Placental pericyte (primary cell): ENCODE measurements around the gene RBP5. TPM values are rescaled to one million over a fixed set of nuclear protein-coding genes. Genes with fewer than 3 reads are reported as not detected.

Experiments
- small RNA-seq: library from RNA; depleted of rRNA; stranded (forward); fragments of <200 nt; gene quantifications from one replicate; pipeline ENCODE3, GENCODE V24; 2012; ENCODE audit warnings: low replicate concordance
- total RNA-seq: library from RNA; depleted of rRNA; stranded (reverse); fragments of >200 nt; gene quantifications from 2 replicates; pipeline ENCODE4 v1.2.3, GENCODE V29; 2012

Gene RBP5, protein sequence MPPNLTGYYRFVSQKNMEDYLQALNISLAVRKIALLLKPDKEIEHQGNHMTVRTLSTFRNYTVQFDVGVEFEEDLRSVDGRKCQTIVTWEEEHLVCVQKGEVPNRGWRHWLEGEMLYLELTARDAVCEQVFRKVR
- not detected in 2 replicates for total RNA-seq

DNA sequence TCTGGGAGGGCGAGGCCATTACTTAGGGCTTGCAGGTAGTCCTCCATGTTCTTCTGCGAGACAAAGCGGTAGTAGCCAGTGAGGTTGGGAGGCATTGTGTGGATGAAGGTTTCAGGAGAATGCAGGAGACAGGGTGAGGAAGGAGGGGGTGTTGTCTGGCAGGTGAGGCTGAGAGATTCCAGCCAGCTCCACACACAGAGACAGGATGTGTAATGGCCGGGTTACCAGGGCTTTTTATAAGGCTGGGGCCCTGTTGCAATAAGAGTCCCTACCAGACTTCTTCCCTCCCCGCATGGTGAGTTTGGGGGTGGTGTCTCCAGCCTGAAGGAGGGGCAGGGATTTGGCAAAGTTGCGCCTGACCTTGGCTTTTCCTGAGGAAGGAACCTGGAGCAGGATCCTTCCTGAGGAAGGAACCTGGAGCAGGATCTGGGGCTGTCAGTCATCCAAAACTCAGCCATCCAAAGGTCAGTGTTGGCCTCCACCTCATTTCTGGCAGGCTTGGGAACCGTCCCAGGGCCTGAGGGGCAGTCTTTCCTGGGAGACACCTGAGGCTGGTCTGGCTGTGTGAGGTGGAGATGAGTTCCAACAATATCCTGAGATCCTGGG is at the start of gene RBP5:
TSS of gene RBP5 (minus strand) at position 209 of the 606 bp plus-strand sequence. CDS start at position 95, 114 bp downstream.

GRCh38 chr12:7129872-7130691 is 1.4 kb upstream of the RBP5 start, which contains the start of gene CLSTN3:
Gene CLSTN3, plus strand, starts transcription at chr12:7130371. Its CDS starts 278 bp downstream, at chr12:7130649.

GRCh38 chr12:7108796-7109571 is 19.7 kb downstream of the RBP5 start, which contains the start of gene C1RL:
Gene C1RL, minus strand, starts transcription at chr12:7109214. Its CDS starts 34 bp downstream, at chr12:7109180.

DNA sequence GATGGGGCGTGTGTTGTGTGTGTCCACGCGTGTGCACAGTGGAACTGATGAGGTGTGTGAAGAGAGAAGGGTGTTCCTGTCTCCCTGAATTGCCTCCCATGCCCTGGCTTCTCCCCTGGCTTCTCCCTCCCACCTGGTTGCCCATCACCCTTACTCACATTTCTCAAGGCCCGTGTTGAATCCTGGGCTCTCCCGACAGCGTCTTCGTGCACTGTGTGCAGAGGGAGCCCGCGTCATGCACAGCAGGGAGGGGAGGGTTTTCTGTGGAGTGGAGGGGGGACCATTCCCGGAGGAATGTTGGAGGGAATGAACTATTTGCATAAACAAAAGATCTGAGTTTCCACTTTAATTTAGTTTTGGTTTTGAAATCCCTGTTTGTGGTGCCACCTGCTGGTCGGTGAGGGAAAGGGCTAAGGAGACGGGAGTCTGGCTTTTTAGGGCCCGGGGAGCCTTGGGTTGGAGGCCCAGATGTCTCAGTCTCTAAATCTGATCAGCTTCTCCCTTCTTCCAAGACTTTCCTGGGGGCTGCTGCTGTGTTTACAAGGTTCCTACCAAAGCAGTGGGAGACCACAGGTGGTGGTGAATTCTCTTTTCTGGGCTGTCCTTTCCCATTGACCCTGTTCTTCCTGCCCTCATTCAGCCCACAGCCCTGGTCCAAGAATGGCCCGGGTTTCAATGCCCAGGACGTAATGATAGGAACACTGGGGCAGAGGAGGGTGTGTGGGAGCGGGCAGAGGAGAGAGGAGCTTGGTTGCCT is 36.3 kb downstream of the RBP5 start, which contains the start of gene C1R:
TSS of gene C1R (minus strand) at position 217 of the 757 bp plus-strand sequence. CDS start at position 160, 57 bp downstream.

Small RNA genes lying within 50 kb of the gene (small RNA-seq; reads per million reads assigned to genes)
- not detected for gene RNU6-485P

Other genes starting within 250 kb of the RBP5 start
- gene LRRC23, start 224.1 kb downstream of the RBP5 start, total RNA-seq, result 3.4 and 14.0 TPM in 2 replicates
- 8.2 and 9.4 TPM in 2 replicates for gene ENO2, start 214.3 kb downstream of the RBP5 start, total RNA-seq
- gene ATN1, start 200.9 kb downstream of the RBP5 start, total RNA-seq, result 15.6 and 17.9 TPM in 2 replicates
- gene RNU7-1, start 185.1 kb downstream of the RBP5 start, total RNA-seq, result not detected in 2 replicates
- gene C12orf57, start 184.9 kb downstream of the RBP5 start, total RNA-seq, result 69.3 and 175 TPM in 2 replicates
- 0.22 TPM in 1 of 2 replicates, not detected in the other for gene PTPN6, start 177.5 kb downstream of the RBP5 start, total RNA-seq
- gene PHB2, start 158.2 kb downstream of the RBP5 start, total RNA-seq, result 186 and 248 TPM in 2 replicates
- gene EMG1, start 158.0 kb downstream of the RBP5 start, total RNA-seq, result 38.5 and 41.5 TPM in 2 replicates
- gene LPCAT3, start 110.4 kb downstream of the RBP5 start, total RNA-seq, result 16.3 and 25.6 TPM in 2 replicates
- 40.7 and 172 TPM in 2 replicates for gene C1S, start 68.2 kb downstream of the RBP5 start, total RNA-seq
- 23.2 and 300 TPM in 2 replicates for gene C1R, start 36.4 kb downstream of the RBP5 start, total RNA-seq
- gene C1RL, start 19.7 kb downstream of the RBP5 start, total RNA-seq, result 15.0 and 34.6 TPM in 2 replicates
- 6.4 and 12.9 TPM in 2 replicates for gene CLSTN3, start 1.5 kb upstream of the RBP5 start, total RNA-seq
- 23.2 and 31.1 TPM in 2 replicates for gene PEX5, start 60.8 kb upstream of the RBP5 start, total RNA-seq
- not detected in 2 replicates for gene ACSM4, start 175.2 kb upstream of the RBP5 start, total RNA-seq